ENCODE results near the gene LIFR. TPM values are rescaled to one million over a fixed set of nuclear protein-coding genes. Genes with fewer than 3 reads are reported as not detected.

LIFR gene
- total RNA-seq, 1 donor from 2014 or later: 58.0 TPM

GRCh38 chr5:38579105-38579504 lies 22.7 kb upstream of the LIFR start:
- no peaks in the 10 kb centered on the region for H3K4me1 Mint-ChIP-seq
- no peak overlapping the region for H3K4me3 Mint-ChIP-seq
- DNase-seq (ENCODE audit: low spot score in 2 of 2, unreplicated experiment in 2 of 2): no peak
- no peak overlapping the region for H3K27ac Mint-ChIP-seq
- H3K27me3 Mint-ChIP-seq (ENCODE audit: low read depth): peaks cover 5% of the 10 kb centered on the region
- no peaks in the 10 kb centered on the region for H3K9me3 Mint-ChIP-seq
- H3K36me3 Mint-ChIP-seq: no peaks in the 10 kb centered on the region
- no peak for TF ChIP-seq CTCF (IDR thresholded peaks at IDR 0.05; ENCODE audit: unreplicated experiment)

GRCh38 chr5:38576961-38577684 lies 20.7 kb upstream of the LIFR start:
- no peak for DNase-seq (ENCODE audit: low spot score in 2 of 2, unreplicated experiment in 2 of 2)
- no peak overlapping the region for H3K4me3 Mint-ChIP-seq
- H3K27me3 Mint-ChIP-seq (ENCODE audit: low read depth): peaks cover 5% of the 10 kb centered on the region
- H3K4me1 Mint-ChIP-seq: no peaks in the 10 kb centered on the region
- TF ChIP-seq CTCF (IDR thresholded peaks at IDR 0.05; ENCODE audit: unreplicated experiment): no peak
- no peak overlapping the region for H3K27ac Mint-ChIP-seq
- H3K36me3 Mint-ChIP-seq: no peaks in the 10 kb centered on the region
- H3K9me3 Mint-ChIP-seq: no peaks in the 10 kb centered on the region

- no peak for TF ChIP-seq CTCF (IDR thresholded peaks at IDR 0.05; ENCODE audit: unreplicated experiment)
- H3K4me1 Mint-ChIP-seq: no peaks in the 10 kb centered on the region
- H3K9me3 Mint-ChIP-seq: no peaks in the 10 kb centered on the region
- no peak overlapping the region for H3K4me3 Mint-ChIP-seq
- H3K36me3 Mint-ChIP-seq: no peaks in the 10 kb centered on the region
- H3K27me3 Mint-ChIP-seq (ENCODE audit: low read depth): peaks cover 5% of the 10 kb centered on the region
- H3K27ac Mint-ChIP-seq: no peak overlapping the region
- no peak for DNase-seq (ENCODE audit: low spot score in 2 of 2, unreplicated experiment in 2 of 2)
These were observed 20.0 kb upstream of the LIFR start for GRCh38 chr5:38576442-38576841.

GRCh38 chr5:38575476-38575875 lies 19.0 kb upstream of the LIFR start:
- Mint-ChIP-seq H3K4me3 (no peak overlapping the region), H3K9me3 (no peaks in the 10 kb centered on the region), H3K36me3 (no peaks in the 10 kb centered on the region), H3K4me1 (no peaks in the 10 kb centered on the region), H3K27ac (no peak overlapping the region), H3K27me3 (ENCODE audit: low read depth) (peaks cover 3% of the 10 kb centered on the region)
- no peak for DNase-seq (ENCODE audit: low spot score in 2 of 2, unreplicated experiment in 2 of 2)
- no peak for TF ChIP-seq CTCF (IDR thresholded peaks at IDR 0.05; ENCODE audit: unreplicated experiment)

GRCh38 chr5:38574009-38574408 lies 17.6 kb upstream of the LIFR start:
- DNase-seq (ENCODE audit: low spot score in 2 of 2, unreplicated experiment in 2 of 2): no peak
- H3K27me3 Mint-ChIP-seq (ENCODE audit: low read depth): no peaks in the 10 kb centered on the region

More at GRCh38 chr5:38574009-38574408, 17.6 kb upstream of the LIFR start:
- no peaks in the 10 kb centered on the region for H3K36me3 Mint-ChIP-seq
- H3K27ac Mint-ChIP-seq: no peak overlapping the region
- H3K4me1 Mint-ChIP-seq: no peaks in the 10 kb centered on the region
- no peaks in the 10 kb centered on the region for H3K9me3 Mint-ChIP-seq
- no peak for TF ChIP-seq CTCF (IDR thresholded peaks at IDR 0.05; ENCODE audit: unreplicated experiment)
- H3K4me3 Mint-ChIP-seq: no peak overlapping the region
